Activated naive CD8-positive, alpha-beta T cell treated with anti-CD3 and anti-CD28 coated beads, Interleukin-2, amount 50 U/mL, for 24 hours (primary cell): ENCODE data around the gene TMC8.

Source experiments
- ATAC-seq: fragments of 150-1000 bp; cut with Tn5 transposase; one replicate; pipeline ENCODE4 v1.10.0; 2021
- DNase-seq: peaks from one replicate; pipeline ENCODE4 v3.0.0; 2021
- H3K27ac Mint-ChIP-seq: one replicate; pipeline ENCODE4 v1.8.0; 2021; ENCODE audit warnings: mild to moderate bottlenecking, mixed read lengths
- H3K27me3 Mint-ChIP-seq: one replicate; pipeline ENCODE4 v1.8.0; 2021; ENCODE audit warnings: mixed read lengths
- H3K36me3 Mint-ChIP-seq: one replicate; pipeline ENCODE4 v1.8.0; 2021; ENCODE audit warnings: low read depth, mixed read lengths
- H3K4me1 Mint-ChIP-seq: one replicate; pipeline ENCODE4 v1.8.0; 2021; ENCODE audit warnings: mixed read lengths
- H3K4me3 Mint-ChIP-seq: one replicate; pipeline ENCODE4 v1.8.0; 2021; ENCODE audit warnings: mild to moderate bottlenecking, moderate library complexity, mixed read lengths
- H3K9me3 Mint-ChIP-seq: one replicate; pipeline ENCODE4 v1.8.0; 2021; ENCODE audit warnings: mixed read lengths

Gene TMC8

DNA sequence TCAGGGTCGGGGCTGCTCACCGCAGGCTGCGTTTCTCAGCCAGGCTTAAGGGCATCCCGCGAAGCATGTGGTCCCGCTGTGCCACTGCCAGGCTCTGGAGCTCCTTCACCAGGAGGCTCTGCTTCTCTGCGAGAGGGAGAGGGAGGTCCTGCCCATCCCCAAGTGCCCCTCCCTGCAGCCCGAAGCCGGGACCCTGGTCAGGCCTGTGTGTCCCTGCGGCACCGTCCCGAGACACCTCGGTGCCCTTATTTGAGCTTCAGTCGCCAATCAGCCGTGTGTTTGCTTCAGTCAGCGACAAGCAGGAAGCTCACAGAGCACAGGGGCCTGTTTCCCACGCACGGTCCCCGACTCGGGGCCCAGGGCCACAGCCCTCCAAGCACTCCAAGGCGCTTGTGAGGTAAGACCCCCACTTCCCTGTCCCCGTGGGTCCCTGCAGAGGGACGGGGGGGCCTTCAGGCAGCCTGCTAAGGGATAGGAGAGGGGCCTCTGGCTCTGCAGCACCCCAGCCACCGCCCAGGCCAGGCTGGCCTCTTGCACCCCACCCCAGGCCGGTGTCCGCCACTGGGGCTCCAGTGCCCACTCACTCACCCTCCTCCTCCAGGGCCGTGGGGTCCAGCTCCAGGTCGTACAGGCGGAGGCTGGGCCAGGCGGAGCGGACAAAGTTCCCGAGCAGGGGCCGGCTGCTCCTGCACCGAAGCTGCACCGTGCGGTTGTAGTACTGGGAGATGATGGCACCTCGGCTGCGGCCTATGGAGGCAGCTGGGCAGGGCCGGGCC is 5.2 kb upstream of the TMC8 start:
- H3K4me1 Mint-ChIP-seq, result peaks cover 72% of the 10 kb centered on the region
- ATAC-seq (no peak), DNase-seq (peak; percentile 44)
- H3K4me3 Mint-ChIP-seq, result peak overlapping the region; percentile 86
- H3K27me3 Mint-ChIP-seq, result no peaks in the 10 kb centered on the region
- H3K27ac Mint-ChIP-seq, result no peak overlapping the region
- H3K9me3 Mint-ChIP-seq, result no peaks in the 10 kb centered on the region
- peaks cover 29% of the 10 kb centered on the region for H3K36me3 Mint-ChIP-seq

DNA sequence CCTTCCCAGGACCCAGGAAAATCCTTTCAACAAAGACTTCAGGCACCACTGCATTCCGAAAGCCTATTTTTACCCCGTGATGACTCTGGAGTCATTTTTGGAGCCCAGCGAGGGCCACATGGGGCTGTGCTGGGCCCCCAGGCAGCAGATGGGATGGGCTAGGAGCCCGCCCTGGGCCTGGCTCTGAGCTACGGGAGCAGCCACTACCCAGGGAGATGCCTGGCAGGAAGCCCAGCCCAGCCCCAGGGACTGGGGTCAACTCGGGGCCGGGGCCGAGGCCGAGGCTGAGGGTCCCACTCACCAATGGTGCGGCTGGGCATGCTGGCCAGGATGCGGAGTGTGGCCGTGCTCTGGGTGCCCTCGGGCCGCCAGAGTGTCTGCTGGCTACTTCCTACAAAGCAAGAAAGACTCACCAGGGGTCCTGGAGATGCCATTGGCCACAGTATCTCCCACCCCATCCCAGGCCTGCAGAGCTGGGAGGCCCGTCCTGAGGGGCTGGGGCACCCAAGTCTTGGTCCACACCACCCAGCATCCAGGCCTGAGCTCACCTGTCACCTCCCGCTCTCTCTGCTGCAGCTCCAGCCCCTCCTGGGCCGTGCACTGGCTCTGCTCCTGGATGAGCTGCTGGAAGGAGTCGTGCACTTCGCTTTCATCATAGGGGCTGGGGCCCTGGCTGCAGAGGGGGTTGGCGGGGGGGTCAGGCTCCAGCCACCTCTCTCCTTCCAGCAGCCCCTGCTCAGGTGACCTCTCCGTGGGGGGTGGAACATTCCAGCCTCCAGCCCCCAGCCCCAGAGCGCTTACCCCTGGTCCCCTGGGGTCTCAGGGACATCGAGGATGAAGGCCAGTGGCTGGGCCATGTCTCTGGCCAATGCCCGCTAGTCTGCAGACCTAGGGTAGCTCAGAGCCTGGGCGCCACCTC is 4.3 kb upstream of the TMC8 start:
- peaks cover 68% of the 10 kb centered on the region for H3K4me1 Mint-ChIP-seq
- H3K27ac Mint-ChIP-seq, result peak overlapping the region; percentile 82
- ATAC-seq, result no peak
- no peak for DNase-seq
- H3K9me3 Mint-ChIP-seq, result no peaks in the 10 kb centered on the region
- H3K4me3 Mint-ChIP-seq, result peak overlapping the region; percentile 86
- H3K27me3 Mint-ChIP-seq, result no peaks in the 10 kb centered on the region
- H3K36me3 Mint-ChIP-seq, result peaks cover 34% of the 10 kb centered on the region

- no peaks in the 10 kb centered on the region for H3K27me3 Mint-ChIP-seq
- no peak for DNase-seq
- peak overlapping the region; percentile 86 for H3K4me3 Mint-ChIP-seq
- H3K36me3 Mint-ChIP-seq, result peaks cover 29% of the 10 kb centered on the region
- H3K27ac Mint-ChIP-seq, result peak overlapping the region; percentile 82
- H3K9me3 Mint-ChIP-seq, result no peaks in the 10 kb centered on the region
- peaks cover 61% of the 10 kb centered on the region for H3K4me1 Mint-ChIP-seq
- ATAC-seq, result no peak
Measured at GRCh38 chr17:78126895-78127238, 3.7 kb upstream of the TMC8 start.

DNA sequence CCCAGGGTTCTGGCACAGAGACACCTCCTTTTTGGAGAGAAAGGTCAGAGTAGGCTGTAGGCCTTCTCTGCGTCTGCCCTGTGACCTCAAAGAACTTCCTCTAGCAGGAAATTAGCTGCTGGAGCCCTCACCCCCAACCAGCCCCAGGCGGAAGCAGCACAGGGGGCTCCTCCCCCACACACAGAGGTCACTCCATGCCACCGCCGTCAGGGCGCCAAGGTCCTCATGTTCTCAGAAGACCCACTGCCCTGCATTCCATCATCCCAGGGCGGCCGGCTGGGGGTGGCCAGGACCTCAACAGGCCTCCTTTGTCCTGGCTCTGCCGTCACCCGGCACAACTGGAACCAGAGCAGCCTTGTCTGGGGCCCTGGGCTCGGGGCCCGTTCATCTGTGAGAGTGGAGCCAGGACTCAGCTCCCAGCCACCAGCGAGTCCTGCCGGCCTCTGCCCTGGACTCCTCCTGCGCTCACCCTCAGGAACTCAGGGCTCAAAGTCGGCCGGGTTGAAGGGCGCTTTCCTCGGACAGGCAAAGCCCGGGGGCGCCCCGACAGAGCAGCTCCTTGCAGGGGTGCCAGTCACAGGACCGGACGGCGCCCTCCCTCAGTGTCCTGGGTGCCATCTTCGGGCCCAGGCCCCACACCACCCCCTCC is 3.2 kb upstream of the TMC8 start:
- Mint-ChIP-seq H3K36me3 (peaks cover 27% of the 10 kb centered on the region), H3K4me1 (peaks cover 58% of the 10 kb centered on the region), H3K4me3 (peak overlapping the region; percentile 86), H3K27ac (peak overlapping the region; percentile 82), H3K27me3 (no peaks in the 10 kb centered on the region), H3K9me3 (no peaks in the 10 kb centered on the region)
- ATAC-seq (peak; percentile 44), DNase-seq (peak; percentile 78)

DNA sequence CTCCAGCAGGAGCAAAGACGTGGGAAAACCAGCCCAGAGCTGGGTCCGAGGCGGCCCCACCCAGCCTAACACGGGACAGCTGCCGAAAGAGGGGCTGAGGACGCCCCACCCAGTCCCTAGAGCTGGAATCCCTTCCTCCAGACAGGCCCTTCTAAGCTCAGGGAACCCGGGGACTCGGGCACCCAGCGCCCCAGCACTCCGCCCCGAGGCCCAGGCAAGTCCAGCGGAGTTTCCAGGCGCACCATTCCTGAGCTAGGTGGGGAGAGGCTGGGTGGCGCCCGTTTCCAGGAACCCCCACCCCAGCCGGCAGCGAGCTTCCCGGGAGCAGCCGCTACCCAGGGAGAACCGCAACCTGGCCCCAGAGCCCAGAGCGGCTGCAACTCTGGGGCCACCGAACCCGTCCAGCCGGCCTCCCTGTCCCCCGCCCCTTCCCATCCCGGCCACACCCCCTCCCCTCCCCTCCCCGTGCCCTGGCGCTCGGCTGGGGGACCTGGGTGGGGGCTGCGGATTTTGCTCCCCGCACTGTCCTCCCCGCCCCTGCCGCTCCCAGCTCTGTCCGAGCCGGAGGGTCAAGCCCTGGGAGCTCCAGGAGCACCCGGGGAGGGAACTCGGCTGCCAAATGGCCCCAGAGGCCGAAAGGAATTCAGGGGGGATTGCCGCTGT is 2.6 kb upstream of the TMC8 start:
- DNase-seq (peak; percentile 43), ATAC-seq (no peak)
- Mint-ChIP-seq H3K4me3 (peak overlapping the region; percentile 86), H3K27ac (peak overlapping the region; percentile 82), H3K36me3 (peaks cover 21% of the 10 kb centered on the region), H3K9me3 (no peaks in the 10 kb centered on the region), H3K27me3 (no peaks in the 10 kb centered on the region), H3K4me1 (peaks cover 57% of the 10 kb centered on the region)

DNA sequence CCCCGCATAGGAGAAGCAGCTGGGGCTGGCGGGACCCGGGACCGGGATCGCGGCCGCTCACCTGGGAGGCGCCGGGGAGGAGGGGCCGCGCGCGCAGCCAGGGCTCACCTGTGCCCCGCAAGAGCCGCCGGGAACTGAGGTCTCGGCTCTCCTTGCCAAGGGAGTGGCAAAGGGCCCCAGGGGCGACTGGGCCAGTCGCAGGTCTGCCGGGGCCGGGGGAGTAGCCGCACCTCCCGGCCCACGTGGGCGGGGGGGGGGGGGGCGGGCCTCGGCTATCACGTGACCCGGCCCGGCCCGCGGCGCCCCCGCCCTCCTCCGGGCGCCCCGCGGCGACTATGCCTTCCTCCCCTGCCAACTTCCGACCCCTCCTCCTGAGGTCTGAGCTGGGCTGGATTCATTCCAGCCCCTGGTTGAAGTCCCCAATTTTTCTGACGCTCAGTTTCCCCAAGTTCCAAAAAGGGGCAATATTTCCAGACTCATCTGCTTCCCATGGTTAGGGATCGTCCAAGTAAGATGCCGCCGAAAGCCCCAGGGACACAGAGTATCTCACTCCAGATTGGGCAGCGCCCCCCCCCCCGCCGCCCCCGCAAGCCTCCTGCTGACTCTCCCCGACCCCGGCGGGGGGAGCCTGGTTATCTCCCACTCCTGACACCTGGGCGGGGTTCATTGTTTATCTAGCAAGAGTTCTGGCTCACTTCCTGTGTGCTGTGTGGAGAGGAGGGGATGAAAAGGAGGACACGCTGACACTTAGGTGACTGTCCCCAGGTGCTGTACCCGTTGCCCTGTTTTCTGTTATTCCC is 1.8 kb upstream of the TMC8 start, which contains the start of gene TMC6:
TSS of gene TMC6 (minus strand) at position 205 of the 800 bp plus-strand sequence. CDS start 1,923 bp downstream, outside the sequence.
- peak; percentile 5 for ATAC-seq
- Mint-ChIP-seq H3K27ac (peak within 1 kb of the TSS; percentile 95), H3K36me3 (peaks cover 18% of the 10 kb centered on the region), H3K4me1 (peaks cover 57% of the 10 kb centered on the region), H3K27me3 (no peaks in the 10 kb centered on the region), H3K4me3 (peak within 1 kb of the TSS; percentile 95), H3K9me3 (no peaks in the 10 kb centered on the region)
- peak; percentile 70 for DNase-seq

- DNase-seq (peak; percentile 53), ATAC-seq (no peak)
- Mint-ChIP-seq H3K4me1 (peaks cover 57% of the 10 kb centered on the region), H3K9me3 (no peaks in the 10 kb centered on the region), H3K27ac (peak overlapping the region; percentile 95), H3K4me3 (peak overlapping the region; percentile 95), H3K27me3 (no peaks in the 10 kb centered on the region), H3K36me3 (peaks cover 23% of the 10 kb centered on the region)
Measured at GRCh38 chr17:78129351-78130089, 1.1 kb upstream of the TMC8 start.

DNA sequence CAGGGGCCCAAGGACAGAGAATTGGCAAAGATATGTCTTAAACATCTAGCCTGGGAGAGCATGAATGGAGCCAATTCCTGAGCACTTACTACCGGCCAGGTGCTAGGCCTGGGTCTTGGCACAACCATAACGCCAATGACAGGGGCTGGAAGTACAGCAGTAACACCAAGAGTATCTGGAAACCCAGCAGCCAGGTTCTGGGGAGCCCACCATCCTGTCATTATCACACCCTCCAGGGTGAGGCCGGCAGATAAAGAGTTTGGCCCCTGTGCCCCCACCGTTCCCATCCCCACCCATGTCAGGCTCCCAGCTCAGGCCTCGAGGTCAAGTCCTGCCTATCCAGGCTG is 508 bp upstream of the TMC8 start:
- H3K27me3 Mint-ChIP-seq, result no peaks in the 10 kb centered on the region
- no peaks in the 10 kb centered on the region for H3K9me3 Mint-ChIP-seq
- ATAC-seq (no peak), DNase-seq (peak; percentile 21)
- H3K4me1 Mint-ChIP-seq, result peaks cover 56% of the 10 kb centered on the region
- H3K4me3 Mint-ChIP-seq, result peak overlapping the region; percentile 95
- H3K27ac Mint-ChIP-seq, result peak overlapping the region; percentile 95
- H3K36me3 Mint-ChIP-seq, result peaks cover 24% of the 10 kb centered on the region

- ATAC-seq (peak; percentile 5), DNase-seq (peak; percentile 66)
- Mint-ChIP-seq H3K4me3 (peak overlapping the region; percentile 95), H3K27me3 (no peaks in the 10 kb centered on the region), H3K36me3 (peaks cover 35% of the 10 kb centered on the region), H3K27ac (peak overlapping the region; percentile 95), H3K9me3 (no peaks in the 10 kb centered on the region), H3K4me1 (peaks cover 61% of the 10 kb centered on the region)
Measured at GRCh38 chr17:78131172-78132083, 857 bp downstream of the TMC8 start.

DNA sequence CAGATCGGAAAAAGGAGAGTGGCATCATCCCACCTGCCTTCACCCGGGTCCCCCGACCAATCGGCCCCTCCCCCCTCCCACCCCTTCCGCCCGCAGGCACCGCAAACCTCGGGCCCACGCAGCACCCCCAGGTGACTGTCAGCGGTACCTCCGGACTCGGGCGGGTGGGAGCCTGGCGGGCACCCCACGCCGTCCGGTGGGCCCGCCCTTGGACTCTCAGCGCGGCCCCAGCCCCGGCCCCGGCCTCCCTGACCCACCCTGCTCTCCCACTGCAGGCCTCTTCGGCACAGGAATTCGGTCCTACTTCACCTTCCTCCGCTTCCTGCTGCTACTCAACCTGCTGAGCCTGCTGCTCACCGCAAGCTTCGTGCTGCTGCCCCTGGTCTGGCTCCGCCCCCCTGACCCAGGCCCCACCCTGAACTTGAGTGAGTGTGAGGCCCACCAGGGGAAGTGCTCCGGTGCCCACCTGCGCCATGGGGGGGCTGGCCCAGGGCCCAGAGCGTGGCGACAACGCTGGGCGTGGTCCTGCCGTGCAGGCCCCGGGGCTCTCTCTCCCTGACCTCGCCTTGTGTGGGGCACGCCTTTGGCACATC is 1.6 kb downstream of the TMC8 start:
- Mint-ChIP-seq H3K27me3 (no peaks in the 10 kb centered on the region), H3K4me3 (peak overlapping the region; percentile 95), H3K9me3 (no peaks in the 10 kb centered on the region), H3K4me1 (peaks cover 60% of the 10 kb centered on the region), H3K27ac (peak overlapping the region; percentile 80), H3K36me3 (peaks cover 39% of the 10 kb centered on the region)
- peak; percentile 20 for ATAC-seq
- peak; percentile 82 for DNase-seq

- peaks cover 42% of the 10 kb centered on the region for H3K36me3 Mint-ChIP-seq
- DNase-seq, result peak; percentile 22
- no peaks in the 10 kb centered on the region for H3K9me3 Mint-ChIP-seq
- no peak for ATAC-seq
- H3K27ac Mint-ChIP-seq, result peak overlapping the region; percentile 80
- H3K4me3 Mint-ChIP-seq, result peak overlapping the region; percentile 95
- H3K27me3 Mint-ChIP-seq, result no peaks in the 10 kb centered on the region
- peaks cover 65% of the 10 kb centered on the region for H3K4me1 Mint-ChIP-seq
Measured at GRCh38 chr17:78132767-78133178, 2.2 kb downstream of the TMC8 start.
